ENCODE data around the gene MAGI1.
"Not testable (repeated sequence)": the region's sequence is repeated elsewhere in the genome, so short reads cannot be mapped to it uniquely, and the experiment has no call there.

Gene MAGI1

DNA sequence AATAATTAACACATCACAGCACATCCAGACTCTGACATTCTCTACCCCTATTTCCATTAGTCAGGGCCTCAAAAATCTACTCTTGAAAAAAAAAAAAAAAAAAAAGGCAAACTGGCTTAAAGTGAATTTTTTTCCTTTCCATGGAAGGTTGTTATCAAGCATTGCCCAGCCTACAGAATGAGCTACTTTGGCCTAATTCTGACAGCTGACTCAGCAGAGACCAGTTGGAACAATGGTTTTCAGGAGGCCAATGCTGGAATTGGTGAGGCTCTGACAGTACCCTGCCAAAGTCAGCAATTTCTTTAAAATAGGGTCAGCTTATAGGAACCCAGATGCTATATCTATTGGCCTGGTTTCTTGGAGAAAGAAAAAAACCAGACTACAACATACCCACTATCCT is 454.7 kb downstream of the MAGI1 start:
- Mint-ChIP-seq H3K4me1 (ENCODE audit: low read depth) (no peaks in the 10 kb centered on the region), H3K36me3 (no peaks in the 10 kb centered on the region), H3K4me3 (no peak overlapping the region), H3K27ac (no peak overlapping the region), H3K9me3 (ENCODE audit: low read depth) (no peaks in the 10 kb centered on the region), H3K27me3 (no peaks in the 10 kb centered on the region)

GRCh38 chr3:65583188-65583587 is 455.5 kb downstream of the MAGI1 start:
- H3K4me3 Mint-ChIP-seq, result no peak overlapping the region
- H3K27me3 Mint-ChIP-seq, result no peaks in the 10 kb centered on the region
- H3K4me1 Mint-ChIP-seq (ENCODE audit: low read depth), result no peaks in the 10 kb centered on the region
- H3K27ac Mint-ChIP-seq, result no peak overlapping the region
- no peaks in the 10 kb centered on the region for H3K9me3 Mint-ChIP-seq (ENCODE audit: low read depth)
- H3K36me3 Mint-ChIP-seq, result no peaks in the 10 kb centered on the region

- Mint-ChIP-seq H3K36me3 (no peaks in the 10 kb centered on the region), H3K9me3 (ENCODE audit: low read depth) (no peaks in the 10 kb centered on the region), H3K4me1 (ENCODE audit: low read depth) (no peaks in the 10 kb centered on the region), H3K4me3 (no peak overlapping the region), H3K27ac (no peak overlapping the region), H3K27me3 (no peaks in the 10 kb centered on the region)
Measured at GRCh38 chr3:65582012-65582717, 456.6 kb downstream of the MAGI1 start.

DNA sequence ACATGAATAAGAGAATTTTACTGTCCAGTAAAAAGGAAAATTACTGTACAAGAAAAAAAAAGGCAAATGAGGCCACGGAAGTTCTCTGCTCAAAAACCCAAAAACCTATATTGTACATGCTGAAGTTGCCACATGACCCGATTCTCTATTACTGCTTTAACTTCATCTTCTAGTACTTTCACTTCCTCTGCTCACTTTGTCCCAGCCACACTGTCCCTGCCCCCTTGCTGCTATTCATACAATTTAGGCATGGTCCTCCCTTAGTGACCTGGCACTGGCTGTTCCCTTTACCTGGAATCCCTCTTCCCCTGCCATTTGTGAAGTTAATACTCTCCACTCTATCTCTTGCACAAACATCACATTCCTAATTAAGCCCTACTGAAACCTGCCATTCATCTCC is 457.4 kb downstream of the MAGI1 start:
- Mint-ChIP-seq H3K9me3 (ENCODE audit: low read depth) (no peaks in the 10 kb centered on the region), H3K27ac (no peak overlapping the region), H3K27me3 (no peaks in the 10 kb centered on the region), H3K4me3 (no peak overlapping the region), H3K4me1 (ENCODE audit: low read depth) (no peaks in the 10 kb centered on the region), H3K36me3 (no peaks in the 10 kb centered on the region)

GRCh38 chr3:65578861-65579260 is 459.9 kb downstream of the MAGI1 start:
- Mint-ChIP-seq H3K4me3 (no peak overlapping the region), H3K9me3 (ENCODE audit: low read depth) (no peaks in the 10 kb centered on the region), H3K4me1 (ENCODE audit: low read depth) (no peaks in the 10 kb centered on the region), H3K36me3 (no peaks in the 10 kb centered on the region), H3K27ac (no peak overlapping the region), H3K27me3 (no peaks in the 10 kb centered on the region)

- H3K27me3 Mint-ChIP-seq, result no peaks in the 10 kb centered on the region
- no peaks in the 10 kb centered on the region for H3K9me3 Mint-ChIP-seq (ENCODE audit: low read depth)
- H3K4me3 Mint-ChIP-seq, result no peak overlapping the region
- no peaks in the 10 kb centered on the region for H3K36me3 Mint-ChIP-seq
- no peak overlapping the region for H3K27ac Mint-ChIP-seq
- no peaks in the 10 kb centered on the region for H3K4me1 Mint-ChIP-seq (ENCODE audit: low read depth)
Measured at GRCh38 chr3:65577843-65578430, 460.8 kb downstream of the MAGI1 start.

DNA sequence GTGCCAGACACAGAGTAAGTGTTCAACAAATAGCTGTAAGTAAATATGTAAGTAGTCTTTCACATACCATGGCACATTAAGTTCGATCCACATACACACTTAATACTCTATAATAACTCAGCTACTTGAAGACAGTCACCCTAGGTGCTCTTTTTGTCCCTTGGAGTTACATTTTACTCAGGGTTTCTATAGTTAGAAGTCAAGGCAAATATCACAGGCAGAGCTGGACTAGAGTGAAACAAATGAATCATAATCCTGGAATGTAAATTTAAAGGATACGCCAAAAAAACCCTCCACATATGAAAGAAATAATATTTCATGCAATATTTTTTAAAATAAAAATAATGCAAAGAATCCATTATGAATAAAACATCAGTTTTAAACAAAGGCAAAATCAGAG is 461.8 kb downstream of the MAGI1 start:
- Mint-ChIP-seq H3K4me3 (no peak overlapping the region), H3K4me1 (ENCODE audit: low read depth) (no peaks in the 10 kb centered on the region), H3K9me3 (ENCODE audit: low read depth) (no peaks in the 10 kb centered on the region), H3K27me3 (no peaks in the 10 kb centered on the region), H3K27ac (no peak overlapping the region), H3K36me3 (no peaks in the 10 kb centered on the region)

- no peaks in the 10 kb centered on the region for H3K9me3 Mint-ChIP-seq (ENCODE audit: low read depth)
- H3K4me3 Mint-ChIP-seq, result no peak overlapping the region
- no peak overlapping the region for H3K27ac Mint-ChIP-seq
- no peaks in the 10 kb centered on the region for H3K4me1 Mint-ChIP-seq (ENCODE audit: low read depth)
- no peaks in the 10 kb centered on the region for H3K27me3 Mint-ChIP-seq
- H3K36me3 Mint-ChIP-seq, result no peaks in the 10 kb centered on the region
Measured at GRCh38 chr3:65576228-65576627, 462.5 kb downstream of the MAGI1 start.

DNA sequence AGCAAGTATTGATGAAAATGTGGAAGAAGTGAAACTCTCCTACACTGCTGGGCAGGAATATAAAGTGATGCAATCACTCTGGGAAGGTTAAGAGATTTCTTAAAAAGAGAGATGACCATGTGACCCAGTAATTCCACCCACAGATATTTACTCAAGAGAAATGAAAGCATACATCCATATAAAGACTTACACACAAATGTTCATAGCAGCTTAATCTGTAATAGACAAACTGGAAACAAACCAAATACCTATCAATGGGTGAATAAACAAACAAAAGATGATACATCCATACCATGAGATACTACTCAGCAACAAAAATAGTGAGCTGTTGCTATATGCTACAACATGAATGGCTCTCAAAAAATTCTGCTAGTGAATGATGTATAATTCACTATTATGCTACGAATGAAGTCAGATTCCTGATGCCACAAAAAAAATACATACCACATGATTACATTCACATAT is 463.3 kb downstream of the MAGI1 start:
- H3K27ac Mint-ChIP-seq, result no peak overlapping the region
- H3K27me3 Mint-ChIP-seq, result no peaks in the 10 kb centered on the region
- no peaks in the 10 kb centered on the region for H3K36me3 Mint-ChIP-seq
- H3K9me3 Mint-ChIP-seq (ENCODE audit: low read depth), result no peaks in the 10 kb centered on the region
- H3K4me3 Mint-ChIP-seq, result no peak overlapping the region
- no peaks in the 10 kb centered on the region for H3K4me1 Mint-ChIP-seq (ENCODE audit: low read depth)

- no peaks in the 10 kb centered on the region for H3K9me3 Mint-ChIP-seq (ENCODE audit: low read depth)
- no peaks in the 10 kb centered on the region for H3K36me3 Mint-ChIP-seq
- H3K4me1 Mint-ChIP-seq (ENCODE audit: low read depth), result no peaks in the 10 kb centered on the region
- H3K27me3 Mint-ChIP-seq, result no peaks in the 10 kb centered on the region
- no peak overlapping the region for H3K27ac Mint-ChIP-seq
- H3K4me3 Mint-ChIP-seq, result no peak overlapping the region
Measured at GRCh38 chr3:65573548-65574116, 465.1 kb downstream of the MAGI1 start.

DNA sequence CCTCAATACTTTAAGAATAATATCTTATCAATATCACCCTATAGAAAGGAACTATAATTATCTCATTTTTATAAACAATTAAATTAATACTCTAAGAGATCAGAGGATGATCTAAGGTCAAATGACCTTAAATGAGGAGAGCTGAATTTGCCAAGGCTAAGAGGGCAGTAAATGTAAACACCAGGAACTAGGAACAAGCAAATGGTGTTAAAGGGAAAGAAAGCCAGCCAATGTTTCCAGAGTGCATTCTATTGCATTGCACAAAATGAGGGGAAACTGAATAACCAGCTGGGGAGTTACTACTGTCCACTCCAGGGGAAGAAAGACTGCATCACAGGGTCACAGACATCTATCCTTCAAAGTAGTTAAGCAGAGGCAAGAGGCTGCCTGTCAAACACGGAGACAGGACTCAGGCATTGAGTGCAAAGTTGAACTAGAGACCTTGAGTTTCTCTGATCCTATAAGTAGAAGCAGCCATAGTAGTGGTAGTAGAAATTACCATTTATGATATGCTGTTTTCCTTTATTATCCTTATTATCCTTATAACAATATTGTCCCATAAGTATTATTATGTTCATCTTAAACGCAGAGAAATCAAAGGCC is 466.4 kb downstream of the MAGI1 start:
- Mint-ChIP-seq H3K9me3 (ENCODE audit: low read depth) (no peaks in the 10 kb centered on the region), H3K4me1 (ENCODE audit: low read depth) (no peaks in the 10 kb centered on the region), H3K36me3 (no peaks in the 10 kb centered on the region), H3K27me3 (no peaks in the 10 kb centered on the region), H3K27ac (no peak overlapping the region), H3K4me3 (no peak overlapping the region)

DNA sequence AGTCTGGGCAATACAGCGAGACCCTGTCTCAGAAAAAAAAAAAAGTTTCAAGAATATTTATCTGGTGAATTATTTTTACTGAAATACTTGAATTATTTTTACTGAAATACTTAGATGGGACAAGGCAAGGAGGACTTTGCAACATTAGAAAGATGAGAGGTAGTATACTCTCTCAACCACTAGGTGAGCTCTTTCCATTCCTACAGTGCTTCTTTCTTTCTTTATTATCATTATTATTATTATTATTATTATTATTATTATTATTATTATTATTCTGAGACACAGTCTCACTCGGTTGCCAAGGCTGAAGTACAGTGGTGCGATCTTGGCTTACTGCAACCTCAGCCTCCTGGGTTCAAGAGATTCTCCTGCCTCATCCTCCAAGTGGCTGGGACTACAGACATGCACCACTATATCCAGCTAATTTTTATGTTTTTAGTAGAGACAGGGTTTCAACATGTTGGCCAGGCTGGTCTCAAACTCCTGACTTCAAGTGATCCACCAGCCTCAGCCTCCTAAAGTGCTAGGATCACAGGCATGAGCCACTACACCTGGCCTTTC is 468.8 kb downstream of the MAGI1 start:
- Mint-ChIP-seq H3K27me3 (no peaks in the 10 kb centered on the region), H3K27ac (no peak overlapping the region), H3K4me1 (ENCODE audit: low read depth) (no peaks in the 10 kb centered on the region), H3K4me3 (no peak overlapping the region), H3K36me3 (no peaks in the 10 kb centered on the region), H3K9me3 (ENCODE audit: low read depth) (no peaks in the 10 kb centered on the region)

GRCh38 chr3:65569129-65569528 is 469.6 kb downstream of the MAGI1 start:
- Mint-ChIP-seq H3K27me3 (no peaks in the 10 kb centered on the region), H3K27ac (no peak overlapping the region), H3K36me3 (no peaks in the 10 kb centered on the region), H3K4me1 (ENCODE audit: low read depth) (no peaks in the 10 kb centered on the region), H3K9me3 (ENCODE audit: low read depth) (no peaks in the 10 kb centered on the region), H3K4me3 (no peak overlapping the region)

GRCh38 chr3:65568497-65568896 is 470.2 kb downstream of the MAGI1 start:
- Mint-ChIP-seq H3K4me1 (ENCODE audit: low read depth) (no peaks in the 10 kb centered on the region), H3K4me3 (no peak overlapping the region), H3K27ac (no peak overlapping the region), H3K27me3 (no peaks in the 10 kb centered on the region), H3K36me3 (no peaks in the 10 kb centered on the region), H3K9me3 (ENCODE audit: low read depth) (no peaks in the 10 kb centered on the region)

DNA sequence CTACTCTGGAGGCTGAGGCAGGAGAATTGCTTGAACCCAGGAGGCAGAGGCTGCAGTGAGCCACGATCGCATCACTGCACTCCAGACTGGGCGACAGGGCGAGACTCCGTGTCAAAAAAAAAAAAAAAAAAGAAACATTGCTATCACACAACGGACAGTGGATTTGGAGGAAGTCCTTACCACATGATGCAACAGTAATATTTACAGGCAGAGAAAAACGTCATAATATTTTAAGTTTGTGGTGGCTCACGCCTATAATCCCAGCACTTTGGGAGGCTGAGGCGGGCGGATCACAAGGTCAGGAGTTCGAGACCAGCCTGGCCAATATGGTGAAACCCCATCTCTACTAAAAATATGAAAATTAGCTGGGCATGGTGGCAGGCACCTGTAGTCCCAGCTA is 473.0 kb downstream of the MAGI1 start:
- not testable (repeated sequence) for H3K9me3 Mint-ChIP-seq (ENCODE audit: low read depth); H3K27me3 Mint-ChIP-seq; H3K4me1 Mint-ChIP-seq (ENCODE audit: low read depth)

More for the DNA sequence above, 473.0 kb downstream of the MAGI1 start:
- not testable (repeated sequence) for H3K27ac Mint-ChIP-seq, H3K4me3 Mint-ChIP-seq, H3K36me3 Mint-ChIP-seq
